Fibroblast of lung (primary cell): ENCODE data around the gene ABCG2. TPM values are rescaled to one million over a fixed set of nuclear protein-coding genes. Genes with fewer than 3 reads are reported as not detected.

Experiments used
- DNase-seq, 2 donors: peaks; one replicate each; pipeline versions ENCODE4 v3.0.0 to v3.0.0-alpha.2; 2010; ENCODE audit warnings: low read depth in 2 of 2
- H2AFZ ChIP-seq: 2 replicates; pipeline ENCODE4 v1.5.1; 2012; ENCODE audit warnings: low read length, control low read depth, inconsistent platforms
- H3K27ac ChIP-seq: 2 replicates; pipeline ENCODE4 v1.5.1; 2011; ENCODE audit warnings: low read length, control low read depth; ENCODE audit not compliant: insufficient read depth
- H3K27me3 ChIP-seq: 2 replicates; pipeline ENCODE4 v1.5.1; 2011; ENCODE audit warnings: mild to moderate bottlenecking, low read length; ENCODE audit not compliant: control insufficient read depth, insufficient read depth
- H3K36me3 ChIP-seq: 2 replicates; pipeline ENCODE4 v1.5.1; 2011; ENCODE audit warnings: low read length; ENCODE audit not compliant: control insufficient read depth, insufficient read depth
- H3K4me1 ChIP-seq: 2 replicates; pipeline ENCODE4 v1.5.1; 2011; ENCODE audit warnings: low read length; ENCODE audit not compliant: control insufficient read depth, insufficient read depth; ENCODE audit errors: extremely low read depth
- H3K4me2 ChIP-seq: 2 replicates; pipeline ENCODE4 v1.5.1; 2011; ENCODE audit warnings: low read length, control low read depth; ENCODE audit not compliant: insufficient read depth; ENCODE audit errors: extremely low read depth
- H3K4me3 ChIP-seq, 4 experiments: fragments of 200-600 bp in 1 of 4; sonication (generic) in 1 of 4; replicated peaks in 1 of 4; 2 replicates each; pipeline ENCODE4 v1.5.1; 2011 to 2016; ENCODE audit warnings: low read length in 4 of 4, low read depth in 3 of 4, mild to moderate bottlenecking in 3 of 4, control low read depth in 2 of 4, inconsistent platforms in 1 of 4, mixed read lengths in 1 of 4; ENCODE audit not compliant: insufficient read depth in 1 of 4; ENCODE audit errors: control extremely low read depth in 1 of 4
- H3K79me2 ChIP-seq: 2 replicates; pipeline ENCODE4 v1.5.1; 2012; ENCODE audit warnings: mild to moderate bottlenecking, low read length, inconsistent platforms; ENCODE audit not compliant: control insufficient read depth, insufficient read depth
- H3K9ac ChIP-seq: 2 replicates; pipeline ENCODE4 v1.5.1; 2011; ENCODE audit warnings: mild to moderate bottlenecking, low read length, control low read depth; ENCODE audit not compliant: insufficient read depth
- H3K9me3 ChIP-seq: 2 replicates; pipeline ENCODE4 v1.5.1; 2012; ENCODE audit warnings: low read depth, low read length; ENCODE audit not compliant: control insufficient read depth, insufficient read depth
- H4K20me1 ChIP-seq: 2 replicates; pipeline ENCODE4 v1.5.1; 2011; ENCODE audit warnings: low read length; ENCODE audit not compliant: control insufficient read depth, insufficient read depth; ENCODE audit errors: extremely low read depth
- EZH2 ChIP-seq: IDR thresholded peaks from 2 replicates; pipeline ENCODE4 v1.5.1; 2012; ENCODE audit warnings: low read length, control low read depth, mild to moderate bottlenecking; ENCODE audit errors: missing control alignments
- polyA plus RNA-seq, 2 donors: library from polyadenylated mRNA; depleted of rRNA in 1 of 2; stranded (reverse) in 1 of 2; unstranded in 1 of 2; fragments of >200 nt; gene quantifications; 2 replicates each; pipeline ENCODE4 v1.2.1, GENCODE V29; 2011 to 2012; ENCODE audit warnings: missing spikeins in 1 of 2
- total RNA-seq: library from RNA; depleted of rRNA; stranded (reverse); fragments of >200 nt; gene quantifications from 2 replicates; pipeline ENCODE4 v1.2.1, GENCODE V29; 2014
- TF ChIP-seq, protein P1 (sequence below), 2 donors: IDR thresholded peaks in 1 of 2; conservative IDR thresholded peaks in 1 of 2; 1 replicate in 1 of 2; 2 replicates in 1 of 2; pipeline ENCODE4 v1.5.1; 2011 to 2012; ENCODE audit warnings: low read length in 2 of 2, control low read depth in 1 of 2, inconsistent platforms in 1 of 2, low read depth in 1 of 2, mild to moderate bottlenecking in 1 of 2

The ABCG2 gene
- total and polyA plus RNA-seq, 2 donors (not counting 1 experiment from before 2014, with no cell fraction given) = 1.3 to 5.5 TPM

DNA sequence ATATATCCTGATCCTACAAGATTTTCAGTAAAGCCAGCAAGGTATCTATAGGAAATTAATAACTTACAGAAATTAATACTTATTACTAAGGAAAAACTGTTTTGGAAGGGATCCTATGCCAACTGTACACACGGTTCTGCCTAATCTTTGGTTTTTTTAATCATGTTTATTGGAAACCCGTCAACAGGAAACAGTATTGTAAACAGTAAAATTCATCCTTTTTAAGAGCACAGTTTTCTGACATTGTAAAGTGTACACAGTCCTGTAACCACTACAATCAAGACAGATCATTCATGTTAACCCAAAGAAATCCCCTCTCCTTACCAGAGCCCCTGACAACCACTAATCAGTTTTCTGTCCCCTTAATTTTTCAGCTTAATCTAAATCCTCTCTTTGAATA, 9.9 kb downstream of the ABCG2 start:
- H3K36me3 ChIP-seq = no peaks in the 10 kb centered on the region
- no peaks in the 10 kb centered on the region for H3K4me1 ChIP-seq
- H4K20me1 ChIP-seq = no peaks in the 10 kb centered on the region
- H3K27ac ChIP-seq = no peak overlapping the region
- H3K4me3 ChIP-seq = no peak overlapping the region
- DNase-seq = no peak
- no peak overlapping the region for H3K4me2 ChIP-seq
- H3K79me2 ChIP-seq = no peaks in the 10 kb centered on the region
- no peak overlapping the region for H3K9ac ChIP-seq
- H2AFZ ChIP-seq = no peak overlapping the region
- no peaks in the 10 kb centered on the region for H3K9me3 ChIP-seq
- no peaks in the 10 kb centered on the region for H3K27me3 ChIP-seq
- TF ChIP-seq, protein P1, sequence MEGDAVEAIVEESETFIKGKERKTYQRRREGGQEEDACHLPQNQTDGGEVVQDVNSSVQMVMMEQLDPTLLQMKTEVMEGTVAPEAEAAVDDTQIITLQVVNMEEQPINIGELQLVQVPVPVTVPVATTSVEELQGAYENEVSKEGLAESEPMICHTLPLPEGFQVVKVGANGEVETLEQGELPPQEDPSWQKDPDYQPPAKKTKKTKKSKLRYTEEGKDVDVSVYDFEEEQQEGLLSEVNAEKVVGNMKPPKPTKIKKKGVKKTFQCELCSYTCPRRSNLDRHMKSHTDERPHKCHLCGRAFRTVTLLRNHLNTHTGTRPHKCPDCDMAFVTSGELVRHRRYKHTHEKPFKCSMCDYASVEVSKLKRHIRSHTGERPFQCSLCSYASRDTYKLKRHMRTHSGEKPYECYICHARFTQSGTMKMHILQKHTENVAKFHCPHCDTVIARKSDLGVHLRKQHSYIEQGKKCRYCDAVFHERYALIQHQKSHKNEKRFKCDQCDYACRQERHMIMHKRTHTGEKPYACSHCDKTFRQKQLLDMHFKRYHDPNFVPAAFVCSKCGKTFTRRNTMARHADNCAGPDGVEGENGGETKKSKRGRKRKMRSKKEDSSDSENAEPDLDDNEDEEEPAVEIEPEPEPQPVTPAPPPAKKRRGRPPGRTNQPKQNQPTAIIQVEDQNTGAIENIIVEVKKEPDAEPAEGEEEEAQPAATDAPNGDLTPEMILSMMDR (conservative IDR thresholded peaks at IDR 0.05 in 1 of 2, IDR thresholded peaks at IDR 0.05 in 1 of 2; ENCODE audit: low read depth in 1 of 2, low read length in 2 of 2) = no peak
- TF ChIP-seq EZH2 = no peak

DNA sequence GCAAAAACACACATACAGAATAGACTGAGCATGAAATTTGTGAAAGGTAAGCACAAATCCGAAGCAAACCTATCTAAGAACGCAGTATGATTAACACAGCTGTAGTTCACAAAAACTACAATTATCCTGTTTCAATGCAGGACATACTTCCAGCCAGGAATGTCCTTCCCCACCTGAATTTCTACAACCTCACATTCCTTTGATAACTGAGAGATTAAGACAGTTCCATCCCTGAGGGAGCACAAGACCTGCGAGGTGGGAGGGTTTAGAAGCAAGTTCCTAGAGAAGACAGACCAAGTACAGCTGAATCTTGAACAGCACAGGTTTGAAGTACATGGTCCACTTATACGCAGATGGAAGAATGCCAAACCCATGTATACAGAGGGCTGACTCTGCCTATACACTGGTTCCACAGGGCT, 10.6 kb downstream of the ABCG2 start:
- H4K20me1 ChIP-seq = no peaks in the 10 kb centered on the region
- no peak for DNase-seq
- H3K36me3 ChIP-seq = no peaks in the 10 kb centered on the region
- no peaks in the 10 kb centered on the region for H3K4me1 ChIP-seq
- no peak overlapping the region for H3K27ac ChIP-seq
- no peak overlapping the region for H3K4me2 ChIP-seq
- no peaks in the 10 kb centered on the region for H3K79me2 ChIP-seq
- H3K9me3 ChIP-seq = no peaks in the 10 kb centered on the region
- TF ChIP-seq, protein P1 (conservative IDR thresholded peaks at IDR 0.05 in 1 of 2, IDR thresholded peaks at IDR 0.05 in 1 of 2; ENCODE audit: low read depth in 1 of 2, low read length in 2 of 2) = no peak
- no peak for TF ChIP-seq EZH2
- no peak overlapping the region for H3K9ac ChIP-seq
- H3K4me3 ChIP-seq = no peak overlapping the region
- no peak overlapping the region for H2AFZ ChIP-seq
- no peaks in the 10 kb centered on the region for H3K27me3 ChIP-seq

DNA sequence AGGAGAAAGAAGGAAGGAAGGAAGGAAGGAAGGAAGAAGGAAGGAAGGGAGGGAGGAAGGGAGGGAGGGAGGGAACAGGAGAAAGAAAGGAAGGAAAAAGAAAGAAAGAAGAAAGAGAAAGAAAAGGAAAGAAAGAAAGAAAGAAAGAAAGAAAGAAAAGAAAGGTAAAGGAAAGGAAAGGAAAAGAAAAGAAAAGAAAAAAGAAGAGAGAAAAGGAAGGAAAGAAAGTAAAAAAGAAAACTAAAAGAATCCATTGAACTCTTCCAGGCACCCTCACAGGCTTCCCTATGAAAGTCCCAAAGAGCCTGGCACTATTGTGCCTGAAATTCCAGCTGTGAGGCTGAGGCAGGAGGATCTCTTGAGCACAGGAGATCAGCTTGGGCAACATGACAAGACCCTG, 11.5 kb downstream of the ABCG2 start:
- Histone ChIP-seq H3K9me3 (no peaks in the 10 kb centered on the region), H3K9ac (no peak overlapping the region), H4K20me1 (no peaks in the 10 kb centered on the region), H3K79me2 (no peaks in the 10 kb centered on the region), H3K4me1 (no peaks in the 10 kb centered on the region), H3K4me3 (no peak overlapping the region), H3K27me3 (no peaks in the 10 kb centered on the region), H3K27ac (no peak overlapping the region), H3K4me2 (no peak overlapping the region), H3K36me3 (no peaks in the 10 kb centered on the region), H2AFZ (no peak overlapping the region)
- no peak for DNase-seq
- TF ChIP-seq EZH2 = no peak
- TF ChIP-seq, protein P1 (conservative IDR thresholded peaks at IDR 0.05 in 1 of 2, IDR thresholded peaks at IDR 0.05 in 1 of 2; ENCODE audit: low read depth in 1 of 2, low read length in 2 of 2) = no peak
